ENCODE measurements around the gene ORC4. TPM values are rescaled to one million over a fixed set of nuclear protein-coding genes. Genes with fewer than 3 reads are reported as not detected.

The ORC4 gene
- total RNA-seq, 1 experiment from 2014 or later = 72.9 TPM

- no peak overlapping the region for H2AK5ac ChIP-seq (ENCODE audit: insufficient read length, low read length)
- WGBS (ENCODE audit: extremely low coverage, insufficient read length, low lambda C conversion rate) = no CpG with 5 or more reads among the region's 3 CpGs
- DNase-seq = no peak
- TF ChIP-seq CTCF (conservative IDR thresholded peaks at IDR 0.05) = peak; percentile 94
- no peak overlapping the region for H2BK120ac ChIP-seq (ENCODE audit: low read depth, low read length, poor library complexity, severe bottlenecking)
- no peak overlapping the region for H3K27ac ChIP-seq (ENCODE audit: insufficient read length, low read depth, low read length)
- H3K23me2 ChIP-seq (ENCODE audit: insufficient read length, low read depth, low read length, poor library complexity, severe bottlenecking) = no peaks in the 10 kb centered on the region
- Mint-ChIP-seq H3K4me3 (no peak overlapping the region), H3K36me3 (ENCODE audit: insufficient read depth in 1 of 3, low read depth in 3 of 3) (peaks cover 14 to 46% (median 36%) of the 10 kb centered on the region in 3 experiments; a peak in 5 of 7 replicates), H3K27ac (no peak overlapping the region), H3K4me1 (peaks cover 7 to 8% of the 10 kb centered on the region in 2 experiments; a peak in 3 of 4 replicates), H3K27me3 (ENCODE audit: low read depth) (no peaks in the 10 kb centered on the region), H3K9me3 (no peaks in the 10 kb centered on the region)
- no peaks in the 10 kb centered on the region for H4K20me1 ChIP-seq (ENCODE audit: control insufficient read depth, insufficient read depth, insufficient read length)
- no peak overlapping the region for H2BK20ac ChIP-seq (ENCODE audit: low read depth, low read length, poor library complexity, severe bottlenecking)
- H3K4me1 ChIP-seq (ENCODE audit: insufficient read depth, low read length) = no peaks in the 10 kb centered on the region
- no peak overlapping the region for H2BK5ac ChIP-seq (ENCODE audit: insufficient read length, low read length)
- no peaks in the 10 kb centered on the region for H3K79me2 ChIP-seq (ENCODE audit: insufficient read depth, low read length)
- no peak overlapping the region for H4K91ac ChIP-seq (ENCODE audit: insufficient read length, low read depth, low read length)
- H3K27me3 ChIP-seq (ENCODE audit: insufficient read depth, low read length) = no peaks in the 10 kb centered on the region
- H3K4me2 ChIP-seq (ENCODE audit: insufficient read depth, insufficient read length, low read length) = no peak overlapping the region
- no peak overlapping the region for H3K14ac ChIP-seq (ENCODE audit: insufficient read depth, low read length)
- no peak overlapping the region for H3K9ac ChIP-seq (ENCODE audit: extremely low read depth, insufficient read length, low read length)
- no peak overlapping the region for H2BK12ac ChIP-seq (ENCODE audit: insufficient read length, low read depth, low read length)
- no peak overlapping the region for H4K8ac ChIP-seq (replicated peaks; ENCODE audit: insufficient read length, low read depth, low read length)
- H3K23ac ChIP-seq (ENCODE audit: insufficient read length, low read depth, low read length) = no peak overlapping the region
- no peak overlapping the region for H3K56ac ChIP-seq (ENCODE audit: insufficient read length, low read depth, low read length)
- H2AFZ ChIP-seq (ENCODE audit: low read length) = no peak overlapping the region
- H3K18ac ChIP-seq (ENCODE audit: insufficient read length, low read depth, low read length) = no peak overlapping the region
- H3K79me1 ChIP-seq (ENCODE audit: insufficient read depth, low read depth, low read length, poor library complexity, severe bottlenecking) = no peaks in the 10 kb centered on the region
- no peak overlapping the region for H2BK15ac ChIP-seq (ENCODE audit: low read depth, low read length)
- no peaks in the 10 kb centered on the region for H3K9me3 ChIP-seq (ENCODE audit: control insufficient read depth, low read depth, low read length)
- H4K5ac ChIP-seq (ENCODE audit: insufficient read length, low read depth, low read length) = no peak overlapping the region
- no peak overlapping the region for H3K4ac ChIP-seq (ENCODE audit: low read depth, low read length)
- no peak overlapping the region for H3T11ph ChIP-seq (ENCODE audit: low read length)
These were observed 82.7 kb downstream of the ORC4 start for GRCh38 chr2:147937744-147938349.
